AG09309 (cell line): ENCODE measurements around the gene MYO10.
"Not testable (repeated sequence)": the region's sequence is repeated elsewhere in the genome, so short reads cannot be mapped to it uniquely, and the experiment has no call there.

Experiments
- DNase-seq: peaks from one replicate; pipeline ENCODE4 v3.0.0-alpha.2; 2010; ENCODE audit warnings: low read depth
- H3K4me3 ChIP-seq: 2 replicates; pipeline ENCODE4 v1.5.1; 2011; ENCODE audit warnings: mild to moderate bottlenecking, low read depth, low read length, moderate library complexity; ENCODE audit not compliant: control insufficient read depth
- TF ChIP-seq, protein P1 (sequence below): IDR thresholded peaks from 2 replicates; pipeline ENCODE4 v1.5.1; 2011; ENCODE audit warnings: mild to moderate bottlenecking, low read depth, low read length, inconsistent platforms; ENCODE audit not compliant: insufficient read depth, control insufficient read depth; ENCODE audit errors: missing control alignments

Gene MYO10

DNA sequence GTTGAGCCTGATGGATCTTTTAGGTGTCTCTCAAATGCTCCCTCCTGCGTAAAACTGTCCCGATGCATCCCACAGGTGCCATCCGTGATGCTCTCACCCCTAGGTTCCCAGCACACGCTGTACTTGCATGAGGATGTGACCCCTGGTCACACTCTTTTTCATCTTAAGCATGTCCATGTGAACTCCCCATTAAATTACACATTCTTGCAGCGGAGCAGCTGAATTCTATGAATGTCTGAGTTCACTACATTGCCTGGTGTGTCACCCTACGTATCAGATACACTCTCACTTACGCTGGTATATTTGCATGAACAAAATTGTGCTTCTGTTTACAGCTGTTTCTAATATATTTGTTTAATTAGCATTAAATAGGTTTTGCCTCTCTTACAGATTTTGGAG lies 214.0 kb downstream of the MYO10 start:
- H3K4me3 ChIP-seq, result no peak overlapping the region
- TF ChIP-seq, protein P1, sequence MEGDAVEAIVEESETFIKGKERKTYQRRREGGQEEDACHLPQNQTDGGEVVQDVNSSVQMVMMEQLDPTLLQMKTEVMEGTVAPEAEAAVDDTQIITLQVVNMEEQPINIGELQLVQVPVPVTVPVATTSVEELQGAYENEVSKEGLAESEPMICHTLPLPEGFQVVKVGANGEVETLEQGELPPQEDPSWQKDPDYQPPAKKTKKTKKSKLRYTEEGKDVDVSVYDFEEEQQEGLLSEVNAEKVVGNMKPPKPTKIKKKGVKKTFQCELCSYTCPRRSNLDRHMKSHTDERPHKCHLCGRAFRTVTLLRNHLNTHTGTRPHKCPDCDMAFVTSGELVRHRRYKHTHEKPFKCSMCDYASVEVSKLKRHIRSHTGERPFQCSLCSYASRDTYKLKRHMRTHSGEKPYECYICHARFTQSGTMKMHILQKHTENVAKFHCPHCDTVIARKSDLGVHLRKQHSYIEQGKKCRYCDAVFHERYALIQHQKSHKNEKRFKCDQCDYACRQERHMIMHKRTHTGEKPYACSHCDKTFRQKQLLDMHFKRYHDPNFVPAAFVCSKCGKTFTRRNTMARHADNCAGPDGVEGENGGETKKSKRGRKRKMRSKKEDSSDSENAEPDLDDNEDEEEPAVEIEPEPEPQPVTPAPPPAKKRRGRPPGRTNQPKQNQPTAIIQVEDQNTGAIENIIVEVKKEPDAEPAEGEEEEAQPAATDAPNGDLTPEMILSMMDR, result no peak
- DNase-seq, result no peak

GRCh38 chr5:16721151-16722096 lies 214.7 kb downstream of the MYO10 start:
- H3K4me3 ChIP-seq, result no peak overlapping the region
- no peak for DNase-seq
- TF ChIP-seq, protein P1, result no peak

DNA sequence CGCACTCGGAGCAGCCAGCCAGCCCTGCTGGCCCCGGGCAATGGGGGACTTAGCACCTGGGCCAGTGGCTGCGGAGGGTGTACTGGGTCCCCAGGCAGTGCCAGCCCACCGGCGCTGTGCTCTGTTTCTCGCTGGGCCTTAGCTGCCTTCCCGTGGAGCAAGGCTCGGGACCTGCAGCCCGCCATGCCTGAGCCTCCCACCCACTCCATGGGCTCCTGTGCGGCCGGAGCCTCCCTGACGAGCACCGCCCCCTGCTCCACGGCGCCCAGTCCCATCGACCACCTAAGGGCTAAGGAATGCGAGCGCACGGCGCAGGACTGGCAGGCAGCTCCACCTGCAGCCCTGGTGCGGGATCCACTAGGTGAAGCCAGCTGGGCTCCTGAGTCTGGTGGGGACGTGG lies 218.1 kb downstream of the MYO10 start:
- H3K4me3 ChIP-seq, DNase-seq: not testable (repeated sequence)

DNA sequence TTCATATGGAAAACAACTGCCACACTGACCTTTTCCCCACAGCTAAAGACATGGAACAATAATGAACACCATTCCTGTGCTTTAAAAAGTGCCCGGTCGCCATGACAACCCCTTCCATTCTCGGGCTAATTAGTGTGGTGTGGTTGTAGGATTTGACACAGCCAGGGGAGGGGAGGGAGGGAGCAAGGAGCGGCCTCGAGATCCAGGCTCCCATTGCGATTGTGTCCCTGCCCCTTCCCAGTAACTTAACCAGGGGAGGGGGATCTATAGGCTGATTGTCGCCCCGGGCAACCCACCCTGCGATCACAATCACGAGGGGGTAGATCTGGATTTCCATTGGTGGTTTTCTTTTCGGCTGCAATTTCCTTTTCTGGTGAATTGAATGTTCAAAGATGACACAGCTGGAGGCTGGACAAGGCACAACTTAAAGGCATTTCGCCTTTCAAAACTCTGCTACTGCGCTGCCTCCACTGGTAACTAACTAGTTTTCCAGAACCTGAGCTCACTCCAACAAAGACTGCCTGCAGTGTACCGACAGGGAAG lies 222.6 kb downstream of the MYO10 start:
- peak overlapping the region; percentile 19 for H3K4me3 ChIP-seq

DNA sequence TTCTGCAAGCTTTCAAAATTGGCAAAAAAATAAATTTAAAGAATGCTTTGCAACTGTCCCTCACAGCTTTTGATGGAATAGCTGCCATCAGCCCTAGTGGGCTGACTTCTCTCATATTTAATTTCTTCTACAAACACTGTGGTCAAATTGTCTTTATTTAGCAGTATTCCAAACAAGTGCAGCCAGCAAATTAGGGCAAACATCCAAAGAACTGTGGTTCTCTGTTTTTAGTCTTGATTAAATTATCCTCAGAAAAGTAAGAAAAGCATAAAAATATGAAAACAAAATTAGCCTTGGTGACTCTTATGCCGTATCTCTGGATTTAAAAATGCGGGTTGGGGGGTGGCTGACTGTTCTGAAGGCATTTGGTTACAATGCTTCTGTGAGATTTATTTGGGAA lies 223.5 kb downstream of the MYO10 start:
- no peak for DNase-seq
- TF ChIP-seq, protein P1, result no peak
- no peak overlapping the region for H3K4me3 ChIP-seq

More for the DNA sequence above, 222.6 kb downstream of the MYO10 start:
- no peak for DNase-seq
- TF ChIP-seq, protein P1, result no peak

- no peak for DNase-seq
- TF ChIP-seq, protein P1, result no peak
- H3K4me3 ChIP-seq, result no peak overlapping the region
Observed at GRCh38 chr5:16712178-16712577, 223.9 kb downstream of the MYO10 start.
